Hepatocyte (in vitro differentiated cells): ENCODE measurements around the gene CEP128.

ENCODE experiments used
- EZH2 ChIP-seq: fragments of 200-600 bp; sonication (generic); IDR thresholded peaks from 2 replicates; pipeline ENCODE4 v1.6.1; 2016; ENCODE audit warnings: antibody characterized with exemption, mild to moderate bottlenecking, borderline replicate concordance
- TF ChIP-seq, protein P1 (sequence below): fragments of 200-600 bp; sonication (generic); IDR thresholded peaks from 2 replicates; pipeline ENCODE4 v1.5.1; 2016; ENCODE audit warnings: antibody characterized with exemption, mild to moderate bottlenecking; ENCODE audit not compliant: poor library complexity

DNA sequence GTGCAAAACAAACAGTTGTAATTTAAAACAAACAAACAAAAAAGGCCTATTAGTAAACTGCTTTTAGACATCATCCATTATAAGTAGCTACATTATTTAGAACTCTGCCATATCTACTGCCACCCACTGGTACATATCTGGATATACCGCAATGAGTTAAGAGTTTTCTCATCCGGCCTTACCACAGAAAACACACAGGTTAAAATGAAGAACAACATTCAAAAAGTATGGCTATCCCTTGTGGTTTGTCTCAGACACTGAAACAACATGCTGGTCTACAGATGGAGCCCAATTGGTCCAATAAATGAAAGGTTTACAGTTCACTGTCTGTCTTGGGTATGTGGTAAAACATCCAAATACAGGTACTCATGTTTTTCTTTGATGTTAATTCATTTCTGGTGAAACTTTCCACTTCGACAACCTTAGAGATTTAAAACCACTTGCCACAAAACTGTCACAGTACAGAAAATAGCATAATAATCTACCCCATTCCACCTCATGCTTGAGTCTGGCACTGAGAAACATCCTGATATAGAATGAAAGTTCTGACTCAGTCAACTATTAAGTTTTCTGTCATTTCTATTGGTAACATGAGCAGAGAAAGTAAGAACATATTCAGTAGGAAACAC, 354.3 kb downstream of the CEP128 start:
- TF ChIP-seq, protein P1, sequence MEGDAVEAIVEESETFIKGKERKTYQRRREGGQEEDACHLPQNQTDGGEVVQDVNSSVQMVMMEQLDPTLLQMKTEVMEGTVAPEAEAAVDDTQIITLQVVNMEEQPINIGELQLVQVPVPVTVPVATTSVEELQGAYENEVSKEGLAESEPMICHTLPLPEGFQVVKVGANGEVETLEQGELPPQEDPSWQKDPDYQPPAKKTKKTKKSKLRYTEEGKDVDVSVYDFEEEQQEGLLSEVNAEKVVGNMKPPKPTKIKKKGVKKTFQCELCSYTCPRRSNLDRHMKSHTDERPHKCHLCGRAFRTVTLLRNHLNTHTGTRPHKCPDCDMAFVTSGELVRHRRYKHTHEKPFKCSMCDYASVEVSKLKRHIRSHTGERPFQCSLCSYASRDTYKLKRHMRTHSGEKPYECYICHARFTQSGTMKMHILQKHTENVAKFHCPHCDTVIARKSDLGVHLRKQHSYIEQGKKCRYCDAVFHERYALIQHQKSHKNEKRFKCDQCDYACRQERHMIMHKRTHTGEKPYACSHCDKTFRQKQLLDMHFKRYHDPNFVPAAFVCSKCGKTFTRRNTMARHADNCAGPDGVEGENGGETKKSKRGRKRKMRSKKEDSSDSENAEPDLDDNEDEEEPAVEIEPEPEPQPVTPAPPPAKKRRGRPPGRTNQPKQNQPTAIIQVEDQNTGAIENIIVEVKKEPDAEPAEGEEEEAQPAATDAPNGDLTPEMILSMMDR: peak; percentile 60
- no peak for TF ChIP-seq EZH2
